SIG-M5 treated with dmso at 0.1 percent for 504 hours (cell line): ENCODE results near the gene ING1.
A peak's percentile ranks its signal among the peaks of the same experiment; 100 is the strongest.
"Not testable (repeated sequence)": the region's sequence is repeated elsewhere in the genome, so short reads cannot be mapped to it uniquely, and the experiment has no call there.

ENCODE experiments used
- DNase-seq: peaks from one replicate; lab custom pipeline; 2025; ENCODE audit not compliant: unreplicated experiment; lab: John Stamatoyannopoulos, UW

Gene ING1, protein sequence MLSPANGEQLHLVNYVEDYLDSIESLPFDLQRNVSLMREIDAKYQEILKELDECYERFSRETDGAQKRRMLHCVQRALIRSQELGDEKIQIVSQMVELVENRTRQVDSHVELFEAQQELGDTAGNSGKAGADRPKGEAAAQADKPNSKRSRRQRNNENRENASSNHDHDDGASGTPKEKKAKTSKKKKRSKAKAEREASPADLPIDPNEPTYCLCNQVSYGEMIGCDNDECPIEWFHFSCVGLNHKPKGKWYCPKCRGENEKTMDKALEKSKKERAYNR

DNA sequence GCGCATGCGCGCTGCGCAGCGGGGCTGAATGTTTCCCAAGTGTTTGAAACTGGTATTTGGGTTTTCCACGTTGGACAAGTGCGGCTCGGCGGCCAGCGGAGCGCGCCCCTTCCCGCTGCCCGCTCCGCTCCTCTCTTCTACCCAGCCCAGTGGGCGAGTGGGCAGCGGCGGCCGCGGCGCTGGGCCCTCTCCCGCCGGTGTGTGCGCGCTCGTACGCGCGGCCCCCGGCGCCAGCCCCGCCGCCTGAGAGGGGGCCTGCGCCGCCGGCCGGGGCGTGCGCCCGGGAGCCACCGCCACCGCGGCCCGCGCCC lies at the start of gene ING1:
Gene ING1 (plus strand): TSS at position 59 of the 311 bp plus-strand sequence. CDS start 450 bp downstream, outside the sequence.
- no peak for DNase-seq

DNA sequence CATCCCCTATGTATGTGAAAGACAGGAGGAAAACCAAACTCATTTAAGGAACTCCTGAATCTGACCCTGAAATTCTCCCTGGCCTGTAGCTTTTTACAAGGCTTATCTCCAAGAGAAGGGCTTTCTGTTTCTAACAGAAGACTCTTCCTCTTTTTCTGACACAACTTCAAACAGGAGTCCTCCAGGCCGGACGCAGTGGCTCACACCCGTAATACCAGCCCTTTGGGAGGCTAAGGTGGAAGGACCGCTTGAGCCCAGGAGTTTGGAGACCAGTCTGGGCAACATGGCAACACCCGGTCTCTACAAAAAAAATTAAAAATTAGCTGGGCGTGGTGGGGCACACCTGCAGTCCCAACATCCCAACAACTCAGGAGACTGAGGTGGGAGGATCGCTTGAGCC lies 49.5 kb upstream of the ING1 start:
- peak; percentile 58 for DNase-seq

DNA sequence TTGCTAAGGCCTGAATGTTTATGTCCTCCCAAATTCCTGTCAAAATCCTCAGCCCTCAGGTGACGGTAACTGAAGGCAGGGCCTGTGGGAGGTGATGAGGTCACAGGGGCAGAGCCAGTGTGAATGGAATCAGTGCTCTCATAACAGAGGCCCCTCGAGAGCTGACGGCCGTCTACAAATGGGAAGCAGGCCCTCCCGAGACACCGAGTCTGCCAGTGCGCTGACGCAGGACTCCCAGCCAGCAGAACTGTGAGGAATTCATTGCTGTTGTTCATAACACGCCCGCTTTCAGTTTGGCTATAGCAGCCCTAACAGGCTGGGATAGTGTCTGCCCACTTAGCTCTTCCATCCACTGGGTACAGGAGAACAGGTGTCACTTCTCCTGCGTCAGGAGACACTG lies 48.8 kb upstream of the ING1 start:
- DNase-seq, result no peak

DNA sequence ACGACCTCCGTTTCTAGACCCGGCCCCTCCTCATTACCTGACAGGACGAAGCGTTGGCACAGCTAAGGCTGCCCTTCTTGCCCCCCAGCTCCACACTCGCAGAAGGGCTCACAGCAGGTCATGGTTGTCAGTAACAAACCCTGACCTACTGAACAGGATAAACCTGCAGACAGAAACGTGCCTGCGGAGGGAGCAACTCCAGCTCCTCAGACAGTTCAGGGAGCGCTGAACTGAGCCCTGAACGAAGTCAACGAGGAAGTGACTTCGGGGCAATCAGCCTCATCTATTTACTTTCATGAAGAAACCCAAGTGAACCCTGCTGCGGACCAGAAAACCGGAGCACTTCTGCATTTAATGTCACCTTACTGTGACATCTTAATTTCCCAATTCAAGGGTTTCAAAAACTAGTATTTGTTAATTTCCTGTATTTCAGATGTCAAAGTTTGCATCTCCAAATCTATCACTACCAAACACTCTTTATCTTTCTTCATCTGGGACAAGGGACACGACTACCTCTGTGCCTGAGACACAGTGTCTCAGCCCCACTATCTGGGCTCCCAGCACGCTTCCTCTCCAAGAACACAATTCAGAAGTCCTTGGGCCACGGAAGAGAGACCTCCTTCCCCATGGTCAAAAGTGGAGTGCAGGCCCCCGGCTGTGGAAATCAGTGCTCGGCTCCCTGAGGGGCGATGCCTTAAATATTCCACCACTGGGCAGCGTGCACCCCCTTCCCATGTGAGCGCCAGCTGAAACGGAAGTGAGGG lies 47.8 kb upstream of the ING1 start:
- peak; percentile 96 for DNase-seq

DNA sequence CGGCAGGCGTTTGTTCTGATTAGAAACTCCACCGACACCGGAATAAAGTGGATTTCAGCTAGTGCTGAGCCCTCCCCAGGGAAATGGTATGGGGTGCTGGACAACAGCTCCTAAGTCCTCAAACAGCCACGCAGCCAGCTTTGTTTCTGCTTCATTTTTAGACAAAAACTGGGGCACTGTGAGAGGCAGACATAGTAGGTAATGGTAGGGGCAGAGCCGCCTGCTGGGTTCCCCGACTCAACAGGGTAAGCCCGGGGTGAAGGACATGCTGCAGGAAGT lies 47.3 kb upstream of the ING1 start:
- DNase-seq, result no peak

DNA sequence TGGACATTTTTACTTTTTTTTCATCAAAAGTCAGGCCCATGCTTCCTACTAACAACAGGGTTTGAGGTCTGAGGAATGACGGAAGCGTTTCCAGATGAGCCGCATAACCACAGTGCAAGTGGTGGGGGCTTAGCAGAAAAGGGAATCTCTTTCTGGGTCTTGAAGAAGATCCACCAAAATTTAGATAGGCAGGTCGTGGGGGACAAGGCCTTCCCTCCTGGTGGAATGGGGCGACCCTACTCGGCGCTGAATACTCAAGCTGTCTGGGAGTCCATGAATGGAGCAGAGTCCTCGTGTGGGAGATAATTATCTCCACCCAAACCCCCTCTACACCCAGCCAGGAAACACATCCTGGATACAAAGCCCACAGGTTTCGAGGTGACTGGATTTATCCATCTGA lies 44.5 kb upstream of the ING1 start:
- no peak for DNase-seq

DNA sequence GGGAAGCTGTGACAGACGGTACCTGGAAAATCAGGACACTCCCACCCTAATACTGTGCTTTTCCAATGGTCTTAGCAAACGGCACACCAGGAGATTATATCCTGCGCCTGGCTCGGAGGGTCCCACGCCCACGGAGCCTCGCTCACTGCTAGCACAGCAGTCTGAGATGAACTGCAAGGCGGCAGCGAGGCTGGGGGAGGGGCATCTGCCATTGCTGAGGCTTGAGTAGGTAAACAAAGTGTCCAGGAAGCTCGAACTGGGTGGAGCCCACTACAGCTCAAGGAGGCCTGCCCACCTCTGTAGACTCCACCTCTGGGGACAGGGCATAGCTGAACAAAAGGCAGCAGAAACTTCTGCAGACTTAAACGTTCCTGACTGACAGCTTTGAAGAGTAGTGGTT lies 43.7 kb upstream of the ING1 start:
- DNase-seq, result not testable (repeated sequence)

DNA sequence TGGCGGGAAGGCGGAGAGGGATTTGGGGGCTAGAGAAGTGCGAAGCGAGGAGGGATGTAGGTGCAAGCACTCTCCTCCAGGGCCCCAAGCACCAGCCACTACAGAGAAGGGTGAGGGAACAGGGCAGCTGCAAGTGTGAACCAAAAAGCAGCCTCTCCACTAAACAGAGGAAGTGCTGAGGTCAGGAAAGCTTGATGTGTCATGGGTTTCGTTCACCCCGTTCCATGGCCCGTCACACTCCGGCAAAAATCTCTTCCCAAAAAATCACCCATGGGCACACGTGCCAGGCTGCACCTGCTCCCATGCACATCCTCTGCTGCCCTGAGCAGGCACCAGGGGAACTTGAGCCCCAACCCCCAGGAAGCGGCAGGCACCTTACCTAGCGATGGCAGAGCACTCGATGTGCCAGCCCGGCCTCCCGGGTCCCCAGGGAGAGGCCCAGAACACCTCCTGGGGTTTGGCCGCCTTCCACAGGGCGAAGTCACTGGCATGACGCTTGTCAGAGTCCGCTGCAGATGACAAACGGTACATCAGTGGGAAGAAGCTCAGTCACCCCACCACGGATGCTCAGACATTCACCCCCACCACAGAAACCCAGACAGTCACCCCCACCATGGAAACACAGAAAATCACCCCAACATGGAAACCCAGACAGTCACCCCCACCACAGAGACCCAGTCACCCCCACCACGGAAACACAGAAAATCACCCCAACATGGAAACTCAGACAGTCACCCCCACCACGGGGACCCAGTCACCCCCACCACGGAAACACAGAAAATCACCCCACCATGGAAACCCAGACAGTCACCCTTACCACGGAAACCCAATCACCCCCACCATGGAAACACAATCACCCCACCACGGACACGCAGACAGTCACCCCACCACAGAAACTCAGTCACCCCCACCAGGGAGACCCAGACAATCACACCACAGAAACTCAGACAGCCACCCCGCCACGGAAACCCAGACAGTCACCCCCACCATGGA lies 36.6 kb upstream of the ING1 start:
- DNase-seq, result no peak

DNA sequence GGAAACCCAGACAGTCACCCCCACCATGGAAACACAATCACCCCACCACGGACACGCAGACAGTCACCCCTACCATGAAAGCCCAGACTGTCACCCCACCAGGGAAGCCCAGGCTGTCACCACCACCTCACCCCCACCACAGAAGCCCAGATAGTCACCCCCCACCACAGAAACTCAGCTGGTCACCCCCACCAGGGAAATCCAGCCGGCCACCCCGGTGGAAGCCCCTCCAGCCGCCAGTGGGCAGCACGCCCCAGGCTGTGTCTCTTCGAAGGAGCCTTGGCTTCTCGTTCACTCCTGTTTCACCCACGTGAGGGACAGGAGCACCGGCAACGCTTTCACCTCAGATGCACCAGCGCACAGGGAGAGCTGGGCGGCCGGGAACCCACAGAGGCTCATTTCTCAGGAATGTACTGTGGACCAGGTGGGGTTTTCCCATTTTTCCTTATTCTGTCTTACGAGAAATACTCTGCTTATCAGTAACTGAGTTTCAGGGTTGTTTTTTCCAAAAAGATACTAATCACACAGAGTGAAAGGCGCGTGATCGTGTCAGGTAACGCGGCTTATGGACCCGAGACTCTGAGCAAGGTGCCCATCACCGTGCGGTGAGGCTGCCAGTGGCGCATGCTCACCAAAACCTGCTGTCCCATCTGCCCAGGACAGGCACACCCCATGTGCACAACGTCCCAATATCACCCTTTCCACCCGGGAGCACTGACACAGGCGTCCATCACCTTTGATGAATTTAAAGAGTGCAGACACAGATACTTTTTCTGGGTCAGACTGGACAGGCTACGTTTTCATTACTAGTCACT lies 35.6 kb upstream of the ING1 start:
- DNase-seq, result no peak

DNA sequence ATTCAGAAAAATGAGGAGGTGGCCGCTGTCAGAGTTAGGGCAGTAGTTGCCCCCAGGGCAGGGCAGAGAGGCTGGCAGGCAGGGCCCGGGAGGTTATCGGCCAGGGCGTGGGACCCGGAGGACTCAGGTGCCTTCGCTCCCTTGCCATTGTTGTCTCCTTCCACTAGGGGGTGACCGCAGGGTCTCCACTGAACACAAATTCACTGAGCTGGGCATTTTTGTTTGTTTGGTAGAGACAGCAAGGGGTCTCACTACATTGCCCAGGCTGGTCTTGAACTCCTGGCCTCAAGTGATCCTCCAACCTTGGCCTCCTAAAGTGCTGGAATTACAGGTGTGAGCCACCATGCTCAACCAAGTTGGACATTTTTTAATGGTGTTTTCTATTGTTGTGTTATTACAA lies 32.6 kb upstream of the ING1 start:
- DNase-seq, result no peak

DNA sequence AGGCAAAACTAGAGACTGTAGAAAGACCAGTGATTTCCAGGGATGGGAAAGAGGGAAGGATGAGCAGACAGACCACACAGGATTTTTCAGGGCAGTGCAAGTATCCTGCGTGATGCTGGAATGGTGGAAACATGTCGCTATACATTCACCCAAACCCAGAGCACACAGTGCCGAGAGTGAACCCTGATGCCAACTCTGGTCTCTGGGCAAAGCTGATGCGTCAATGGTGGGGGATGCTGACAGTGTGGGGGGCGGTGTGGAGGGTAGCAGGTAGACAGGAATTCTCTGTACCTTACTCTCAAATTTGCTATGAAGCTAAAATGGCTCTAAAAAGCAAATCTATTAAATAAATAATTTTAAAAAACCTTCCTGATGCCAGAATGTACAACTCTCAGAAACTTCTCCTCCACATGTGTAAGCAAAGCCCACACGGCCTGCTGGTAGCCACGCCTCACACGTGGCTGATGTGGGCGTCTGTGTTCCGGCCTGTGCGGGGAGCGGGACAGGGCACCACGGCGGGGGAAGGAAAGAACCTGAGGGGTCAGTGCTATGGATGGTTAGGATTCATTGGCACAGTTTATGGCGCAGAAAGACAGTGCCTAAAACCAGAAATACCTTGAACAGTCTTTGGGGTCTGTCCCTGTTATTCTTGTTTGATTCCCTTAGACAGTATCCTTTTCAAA lies 31.5 kb upstream of the ING1 start:
- DNase-seq, result no peak

DNA sequence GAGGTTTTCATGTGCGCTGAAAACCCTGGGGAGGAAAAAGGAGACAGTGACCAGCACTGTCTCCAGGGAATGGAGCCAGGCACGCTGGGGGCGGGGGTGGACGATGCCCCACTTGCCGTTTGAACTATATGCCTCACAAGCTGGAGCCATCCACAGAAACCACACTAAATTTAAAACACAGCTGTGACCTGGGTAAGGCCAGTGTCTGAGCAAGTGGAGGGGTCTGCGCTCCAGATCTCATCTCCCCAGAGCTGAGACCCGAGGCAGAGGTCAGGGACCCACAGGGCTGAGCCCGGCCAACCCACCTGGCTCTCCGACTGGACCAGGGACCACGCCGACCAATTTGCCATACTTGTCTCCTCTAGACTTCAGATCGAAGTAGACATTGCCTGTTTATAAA lies 30.8 kb upstream of the ING1 start:
- no peak for DNase-seq

DNA sequence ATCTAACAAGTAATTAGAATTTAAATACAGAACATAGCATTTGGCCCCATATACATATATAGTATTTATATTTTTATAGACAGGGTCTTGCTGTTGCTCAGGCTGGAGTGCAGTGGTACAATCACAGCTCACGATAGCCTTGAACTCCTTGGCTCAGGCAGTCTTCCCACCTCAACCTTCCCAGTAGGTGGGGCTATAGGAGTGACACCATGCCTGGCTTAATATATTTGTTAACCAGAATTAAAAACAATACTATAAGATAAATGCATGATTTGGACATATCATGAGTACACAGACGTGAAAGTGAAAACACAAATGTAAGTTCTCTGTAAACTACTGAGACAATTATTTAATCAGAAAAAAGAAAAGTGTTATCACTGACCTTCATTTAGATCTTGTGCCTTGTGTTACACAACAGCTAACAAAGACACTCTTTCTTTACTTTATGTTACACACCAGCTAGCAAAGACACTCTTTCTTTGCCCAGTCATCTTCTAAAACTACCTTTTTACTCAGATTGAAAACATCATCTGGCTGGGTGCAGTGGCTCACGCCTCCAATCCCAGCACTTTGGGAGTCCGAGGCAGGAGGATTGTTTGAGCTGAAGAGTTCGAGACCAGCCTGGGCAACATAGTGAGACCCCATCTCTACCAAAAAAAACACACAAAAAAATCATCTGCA lies 30.2 kb upstream of the ING1 start:
- DNase-seq, result no peak

DNA sequence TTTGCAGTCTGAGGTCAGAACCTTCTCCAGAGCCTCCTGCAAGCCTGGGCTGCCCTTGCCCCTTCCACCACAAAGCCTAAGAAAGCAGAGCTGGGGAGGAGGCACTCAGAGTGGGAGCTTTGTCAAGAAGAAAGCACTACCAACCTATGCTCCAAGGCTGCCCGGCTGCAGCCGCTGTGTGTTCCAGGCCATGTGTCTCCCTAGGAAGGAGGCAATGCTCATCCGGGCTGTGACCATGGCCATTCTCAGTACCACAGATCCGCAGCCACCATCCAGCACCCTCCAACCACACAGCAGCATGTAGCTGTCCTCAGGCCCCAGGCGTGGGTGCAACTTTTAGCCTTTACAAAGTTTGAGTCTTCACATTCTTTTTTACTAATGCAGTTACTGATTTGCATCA lies 29.6 kb upstream of the ING1 start:
- DNase-seq, result no peak

DNA sequence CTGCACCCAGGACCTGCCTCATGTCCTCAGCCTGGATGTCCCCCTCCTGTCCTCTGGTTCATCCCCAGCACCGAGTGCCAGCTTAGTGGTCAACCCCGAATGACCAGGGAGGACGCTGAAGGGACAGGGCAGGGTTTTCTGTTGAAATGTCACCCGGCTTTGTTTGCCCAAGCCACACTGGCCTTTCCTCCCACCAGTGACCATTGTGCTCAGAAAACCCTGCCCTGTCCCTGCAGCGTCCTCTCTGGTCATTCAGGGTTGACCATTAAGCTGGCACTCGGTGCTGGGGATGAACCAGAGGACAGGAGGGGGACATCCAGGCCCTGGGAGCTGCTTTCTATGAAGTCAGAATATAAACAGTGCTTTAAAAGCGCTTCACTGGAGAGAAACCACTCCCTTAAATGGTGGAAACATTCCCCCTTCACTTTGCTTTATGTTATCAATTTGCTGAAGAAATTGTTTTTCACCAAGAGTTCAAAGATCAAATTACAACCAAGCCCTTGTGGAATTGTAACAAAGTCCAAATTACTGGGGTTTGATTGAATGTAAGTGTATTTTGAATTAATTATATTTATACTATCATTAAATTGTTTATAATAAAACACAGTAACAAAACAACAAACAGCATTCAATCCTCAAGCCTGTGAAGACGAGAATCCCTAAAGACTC lies 29.0 kb upstream of the ING1 start:
- no peak for DNase-seq

DNA sequence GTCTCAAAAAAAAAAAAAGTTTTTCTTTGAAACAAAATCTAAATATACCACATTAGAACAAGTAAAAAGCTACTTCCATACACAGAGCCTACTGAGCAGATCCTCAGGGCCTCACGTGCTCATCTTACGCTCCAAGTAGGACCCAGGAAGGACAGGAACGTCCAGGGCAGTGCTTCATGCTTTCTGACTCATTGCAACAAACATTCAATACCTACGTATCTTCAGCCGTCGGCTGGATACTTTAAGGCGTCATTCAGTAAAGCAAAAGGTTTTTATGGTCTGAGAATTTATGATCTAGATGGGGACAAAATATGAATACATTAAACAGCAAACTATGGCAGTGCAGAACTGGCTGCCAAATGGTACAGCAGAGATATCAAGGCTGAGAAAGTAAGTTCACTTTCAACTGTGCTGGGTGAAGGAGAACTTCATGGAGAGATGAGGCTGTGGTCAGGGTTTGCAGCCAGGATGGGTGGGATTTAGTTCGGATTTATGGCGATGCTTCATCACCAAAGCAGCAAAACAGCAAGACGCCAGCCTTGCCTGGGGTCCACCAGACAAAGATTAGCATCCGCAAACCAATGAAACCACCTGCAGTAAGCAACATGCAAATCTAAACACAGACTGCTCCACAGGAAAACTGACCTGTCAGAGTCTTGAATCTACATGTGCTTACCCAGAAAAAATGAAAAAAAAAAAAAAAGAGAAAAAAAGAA lies 28.0 kb upstream of the ING1 start:
- DNase-seq, result no peak

DNA sequence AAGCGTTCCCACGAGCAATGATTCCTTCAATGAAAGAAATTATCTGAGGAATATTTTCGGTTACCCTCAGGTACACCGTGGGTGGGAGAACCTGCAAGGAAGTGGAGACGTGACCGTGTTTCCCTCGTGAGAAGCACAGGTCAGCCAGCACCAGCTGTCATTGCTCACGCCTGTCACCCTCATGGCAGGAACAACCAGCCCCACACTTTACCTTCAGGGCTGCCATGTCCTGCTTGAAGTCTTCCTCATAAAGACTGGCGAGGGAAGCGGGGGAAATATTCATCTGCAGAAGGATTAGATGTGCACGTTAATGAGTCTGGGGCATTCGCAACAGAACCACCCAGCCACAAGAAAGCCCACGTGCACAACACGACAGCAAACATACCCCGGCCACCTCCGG lies 25.8 kb upstream of the ING1 start:
- no peak for DNase-seq

DNA sequence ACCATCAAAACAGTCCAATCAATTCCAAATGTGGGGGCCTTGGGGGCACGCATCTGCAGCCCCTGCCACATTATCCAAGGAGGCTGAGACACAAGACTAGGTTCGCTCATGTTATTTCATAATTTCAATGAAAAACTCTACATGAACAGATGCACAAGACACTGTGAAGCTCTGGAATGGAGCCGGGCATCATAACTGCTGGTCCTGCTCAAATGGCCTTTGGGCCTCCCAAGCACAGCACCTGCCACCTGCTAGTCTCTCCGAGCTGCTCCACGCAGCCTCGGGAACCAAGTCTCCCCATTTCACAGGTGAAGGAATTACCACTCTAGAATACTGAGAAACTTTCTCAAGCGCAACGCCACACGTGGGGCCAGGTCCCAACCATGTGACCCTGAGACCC lies 24.5 kb upstream of the ING1 start:
- DNase-seq, result no peak

DNA sequence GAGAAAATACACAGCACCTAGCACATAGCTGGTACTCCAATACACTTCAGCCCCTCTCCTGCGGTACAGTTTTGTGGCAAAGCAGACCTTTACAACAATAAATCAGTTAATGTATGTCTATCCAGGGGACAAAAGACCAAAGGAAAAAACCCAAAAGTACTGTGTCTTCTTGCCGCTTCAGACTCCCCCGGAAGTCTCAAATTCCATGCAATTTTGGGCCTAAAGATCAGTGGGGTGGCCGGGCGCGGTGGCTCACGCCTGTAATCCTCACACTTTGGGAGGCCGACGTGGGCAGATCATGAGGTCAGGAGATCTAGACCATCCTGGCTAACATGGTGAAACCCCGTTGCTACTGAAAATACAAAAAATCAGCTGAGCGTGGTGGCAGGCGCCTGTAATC lies 23.8 kb upstream of the ING1 start:
- DNase-seq, result no peak
